AG08395 (cell line): ENCODE results near the gene SORL1-AS1.
"Not testable (repeated sequence)": the region's sequence is repeated elsewhere in the genome, so short reads cannot be mapped to it uniquely, and the experiment has no call there.

Experiments
- DNase-seq: peaks from one replicate; pipeline ENCODE4 v3.0.0; 2012; ENCODE audit warnings: mixed read lengths, low spot score

SORL1-AS1 gene

DNA sequence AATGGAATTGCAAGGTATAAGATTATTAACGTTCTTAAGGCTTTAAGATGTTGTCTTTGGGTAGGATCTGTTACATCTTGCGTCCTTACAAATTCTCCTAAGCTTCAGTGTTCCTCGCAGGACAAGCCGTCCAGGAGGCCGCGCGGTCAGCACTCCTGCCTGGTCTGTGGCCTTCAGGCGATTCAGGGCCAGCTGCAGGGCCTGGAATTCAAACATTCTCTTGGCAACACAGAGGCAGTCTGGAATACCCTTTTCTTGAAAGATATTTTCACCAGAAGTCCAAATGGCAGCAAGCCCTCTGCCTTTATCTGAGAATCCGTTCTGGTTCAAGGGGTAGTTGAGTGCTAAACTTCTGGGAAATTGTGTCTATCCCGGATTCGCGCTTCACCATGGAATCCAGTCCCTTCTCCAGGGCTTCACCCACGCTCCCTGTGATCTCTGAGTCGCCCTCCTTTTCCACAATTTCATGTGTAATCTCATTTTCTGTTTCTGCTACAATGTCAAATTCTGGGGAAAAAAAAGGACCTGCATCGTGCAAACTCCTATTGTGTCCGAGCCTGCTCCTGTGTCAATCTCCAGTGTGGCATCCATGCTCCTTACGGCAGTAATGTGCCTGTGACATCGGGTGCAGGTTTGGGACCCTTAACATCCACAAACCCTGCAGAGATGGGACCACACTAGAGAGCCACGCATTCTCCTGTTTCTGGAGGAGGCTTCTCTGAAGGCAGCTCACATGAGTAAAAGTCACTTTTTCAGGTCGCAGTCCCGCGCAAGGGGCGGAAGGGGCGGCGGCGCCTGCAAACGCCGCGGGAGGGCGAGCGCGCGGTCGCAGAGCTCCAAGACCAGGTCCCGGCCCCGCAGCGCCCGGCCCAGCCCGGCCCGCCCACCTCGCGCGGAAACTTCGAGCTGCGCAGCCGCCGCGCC lies 26.0 kb downstream of the SORL1-AS1 start:
- DNase-seq = no peak

DNA sequence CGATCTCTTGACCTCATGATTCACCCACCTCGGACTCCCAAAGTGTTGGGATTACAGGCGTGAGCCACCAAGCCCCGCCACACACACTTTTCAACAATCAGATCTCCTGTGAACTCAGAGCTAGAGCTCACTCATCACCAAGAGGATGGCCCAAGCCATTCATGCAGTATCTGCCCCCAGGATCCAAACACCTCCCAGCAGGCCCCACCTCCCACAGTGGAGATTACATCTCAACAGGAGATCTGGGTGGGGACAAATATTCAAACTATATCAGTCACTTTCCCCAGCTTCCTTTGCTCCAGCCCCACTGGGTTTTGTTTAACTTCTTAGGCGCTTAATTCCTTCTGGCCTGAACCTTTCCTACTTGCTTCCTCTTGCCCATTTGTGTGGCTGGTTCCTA lies 26.9 kb downstream of the SORL1-AS1 start:
- no peak for DNase-seq

DNA sequence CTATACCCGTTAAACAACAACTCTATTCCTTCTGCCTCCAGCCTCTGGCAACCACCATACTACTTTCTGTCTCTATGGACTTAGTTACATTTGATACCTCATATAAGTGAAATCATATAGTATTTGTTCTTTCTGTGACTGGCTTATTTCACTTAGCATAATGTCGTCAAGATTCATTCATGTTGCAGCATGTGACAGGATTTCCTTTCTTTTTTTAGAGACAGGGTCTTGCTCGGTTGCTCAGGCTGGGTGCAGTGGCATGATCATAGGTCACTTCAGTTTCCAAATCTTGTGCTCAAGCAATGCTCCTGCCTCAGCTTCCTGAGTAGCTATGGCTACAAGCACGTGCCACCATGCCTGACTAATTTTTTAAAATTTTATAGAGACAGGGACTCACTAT lies 30.1 kb downstream of the SORL1-AS1 start:
- DNase-seq = no peak

DNA sequence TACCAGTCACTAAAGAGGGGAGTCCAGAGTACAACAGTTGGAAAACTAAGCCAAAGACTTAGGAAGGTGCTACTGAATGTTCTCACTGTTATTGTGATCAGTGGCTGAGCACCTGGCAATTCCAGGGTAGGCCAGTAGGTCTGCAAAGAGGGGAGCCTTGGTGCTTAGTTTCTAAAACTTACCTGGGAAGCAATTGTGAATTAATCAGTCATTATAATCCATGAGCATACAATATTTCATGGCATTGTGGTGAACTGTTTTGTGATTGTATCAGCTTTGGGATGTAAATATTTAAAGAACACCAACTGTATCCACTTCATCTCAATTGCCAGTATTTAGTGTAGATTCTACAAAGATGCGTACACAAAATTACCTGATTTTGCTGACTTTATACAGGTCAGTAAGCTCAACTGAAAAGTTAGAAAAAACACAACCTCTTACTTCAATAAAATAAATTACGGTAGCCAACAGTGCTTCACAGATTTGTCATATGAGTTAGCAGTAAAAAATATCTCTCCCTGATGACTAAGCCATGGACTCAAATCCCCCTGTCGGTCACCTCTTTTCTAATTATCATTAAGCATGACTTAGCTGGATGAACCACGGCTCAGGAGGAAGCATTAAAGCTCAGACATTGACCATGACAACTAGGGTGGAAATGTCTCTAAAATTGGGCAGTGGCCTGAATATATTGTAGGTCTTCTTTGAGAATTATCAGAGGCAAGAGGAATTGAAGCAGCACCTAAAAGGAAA lies 31.4 kb downstream of the SORL1-AS1 start:
- no peak for DNase-seq

DNA sequence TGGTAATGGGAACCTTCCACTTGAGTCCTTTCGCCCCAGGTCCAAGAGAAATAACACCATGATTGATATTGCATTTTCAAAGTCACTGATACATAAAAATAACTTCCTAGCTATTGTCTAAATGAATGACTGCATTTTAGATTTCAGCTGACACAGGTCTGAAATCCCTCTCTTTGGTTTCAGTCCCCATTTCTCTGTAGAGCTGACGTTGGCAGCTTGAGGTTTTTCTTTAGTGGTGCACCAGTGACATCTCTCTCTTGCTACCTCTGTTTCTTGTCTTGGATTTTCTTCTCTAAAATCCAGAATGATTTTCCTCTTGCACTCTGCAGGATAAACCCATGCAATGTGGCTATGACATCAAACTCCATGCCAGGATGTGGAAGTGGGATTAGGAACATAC lies 32.4 kb downstream of the SORL1-AS1 start:
- DNase-seq = no peak

DNA sequence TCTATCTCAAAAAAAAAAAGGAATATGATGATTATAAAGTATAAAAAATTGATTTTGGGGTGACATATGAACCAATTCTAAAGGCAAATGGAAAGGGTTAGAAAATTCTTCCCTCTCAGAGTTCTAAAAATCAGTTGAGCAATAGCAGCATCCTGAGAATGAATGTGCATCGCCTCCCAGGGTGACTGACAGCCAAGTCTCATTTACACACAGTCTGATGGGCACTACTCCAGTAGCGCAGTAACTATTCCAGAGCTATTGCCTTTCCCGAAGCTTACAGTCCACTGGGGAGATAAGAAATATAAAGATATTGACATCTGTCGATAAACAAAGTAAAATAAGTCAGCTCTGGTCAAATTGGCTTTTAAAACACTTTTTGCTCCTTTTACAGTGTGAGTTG lies 32.9 kb downstream of the SORL1-AS1 start:
- DNase-seq = no peak

DNA sequence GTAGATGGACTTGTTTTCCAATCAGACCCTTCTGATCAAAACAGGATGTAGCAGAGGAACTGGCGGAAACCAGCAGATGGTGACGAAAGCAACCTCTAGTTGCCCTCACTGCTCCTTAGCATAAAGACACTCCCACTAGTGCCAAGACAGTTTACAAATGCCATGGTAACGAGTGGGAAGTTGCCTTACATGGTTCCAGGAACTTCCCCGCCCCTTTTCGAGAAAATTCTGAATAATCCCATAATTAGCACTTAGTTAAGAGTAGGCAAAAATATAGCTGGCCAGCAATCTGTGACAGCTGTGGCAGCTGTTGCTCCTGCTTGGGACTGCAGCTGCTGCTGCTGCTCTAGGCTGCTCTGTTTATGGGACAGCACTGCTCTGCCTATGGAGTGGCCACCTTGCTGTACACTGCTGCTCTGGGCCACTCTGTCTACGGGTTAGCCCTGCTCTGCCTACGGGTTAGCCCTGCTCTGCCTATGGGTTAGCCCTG lies 34.1 kb downstream of the SORL1-AS1 start:
- DNase-seq = no peak

DNA sequence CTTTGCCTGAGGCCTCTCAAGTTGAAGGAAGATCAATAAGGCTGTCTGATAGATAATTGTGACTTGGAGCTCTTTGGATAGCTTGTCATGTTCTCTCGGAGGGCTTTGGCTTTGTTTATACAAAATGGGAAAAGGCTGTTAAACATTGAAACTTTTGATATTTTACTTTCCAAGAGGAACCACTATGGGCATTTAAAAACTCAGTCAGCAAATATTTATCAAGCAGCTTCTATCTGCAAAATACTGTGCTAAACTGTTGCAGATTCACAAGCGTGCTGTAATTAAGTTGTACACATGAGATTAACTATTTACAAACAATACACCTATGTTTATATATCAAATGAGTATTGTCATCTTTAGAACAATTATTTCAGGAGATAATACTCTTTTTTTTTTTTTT lies 35.2 kb downstream of the SORL1-AS1 start:
- no peak for DNase-seq

DNA sequence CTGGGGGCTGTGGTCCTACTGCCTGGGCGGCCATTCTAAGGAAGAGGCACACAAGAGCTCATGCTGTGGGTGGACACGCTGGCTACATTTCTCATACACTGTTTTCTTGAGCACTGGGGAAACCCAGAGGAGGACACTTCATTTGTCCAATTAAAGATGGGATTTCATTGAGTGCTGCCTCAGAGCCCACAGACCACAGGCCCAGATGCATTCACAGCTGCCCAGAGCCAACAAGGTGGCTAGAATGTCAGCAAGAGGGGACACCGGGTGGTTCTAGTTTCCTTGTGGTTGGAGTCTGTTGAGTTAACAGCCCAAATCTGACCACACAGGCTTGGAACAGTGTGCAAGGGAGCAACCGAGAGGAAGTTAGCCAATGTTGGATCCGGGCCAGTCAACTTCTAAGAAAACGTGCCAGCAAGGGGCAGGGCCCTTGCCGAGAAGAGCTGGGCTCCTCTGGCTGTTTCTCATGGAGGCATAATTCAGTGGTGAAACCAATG lies 35.7 kb downstream of the SORL1-AS1 start:
- peak; percentile 83 for DNase-seq

DNA sequence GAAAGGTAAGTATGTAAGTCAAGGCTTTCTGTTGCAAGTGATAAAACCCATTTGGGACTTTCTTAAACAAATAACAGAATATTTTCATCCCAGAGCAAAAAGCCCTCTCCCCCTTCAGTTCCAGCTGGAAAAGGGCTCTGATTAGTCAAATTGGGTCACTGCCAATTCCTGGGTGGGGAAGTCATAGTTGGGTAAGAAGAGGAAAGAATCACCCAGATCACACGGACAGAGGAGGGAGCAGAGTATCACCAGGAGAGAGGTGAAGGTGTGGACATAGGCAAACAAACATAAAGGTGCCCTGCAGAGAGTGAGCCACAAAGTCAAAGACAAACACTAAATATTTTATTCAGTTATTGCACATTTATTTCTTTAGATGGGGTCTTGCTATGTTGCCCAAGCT lies 36.9 kb downstream of the SORL1-AS1 start:
- DNase-seq = no peak

DNA sequence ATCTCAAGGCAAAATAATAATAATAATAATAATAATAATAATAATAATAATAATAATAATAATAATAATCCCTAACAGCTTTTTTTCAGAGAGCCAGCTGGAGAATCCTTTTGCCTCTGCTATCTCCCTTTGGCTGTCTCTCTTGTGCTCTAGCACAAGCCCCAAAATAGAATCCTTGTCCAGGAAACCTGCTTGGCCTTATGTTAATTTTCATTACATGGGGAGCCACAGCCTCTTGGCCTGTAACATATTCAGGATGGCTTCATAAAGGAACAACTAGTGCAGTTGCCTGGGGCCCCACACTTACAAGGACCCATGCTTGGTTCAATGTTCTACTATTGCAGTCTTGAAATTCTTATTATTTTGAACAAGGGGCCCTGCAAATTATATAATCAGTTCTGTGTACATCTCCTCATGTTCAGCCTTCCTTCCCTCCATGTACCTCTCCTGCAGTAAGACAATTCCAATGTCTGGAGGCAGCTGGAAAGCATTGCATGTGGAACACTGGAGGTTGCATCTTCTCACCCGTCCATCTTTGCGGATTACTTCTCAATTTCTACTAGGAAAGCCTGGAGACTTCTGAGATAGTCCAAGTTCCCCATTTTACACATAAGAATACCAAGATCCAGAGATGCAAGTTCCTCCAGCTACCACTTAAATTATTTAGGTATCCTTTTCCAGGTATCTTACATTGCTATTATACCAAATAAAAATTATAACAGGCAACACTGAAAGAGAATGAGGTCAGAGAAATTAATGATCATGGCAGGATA lies 38.4 kb downstream of the SORL1-AS1 start:
- no peak for DNase-seq

DNA sequence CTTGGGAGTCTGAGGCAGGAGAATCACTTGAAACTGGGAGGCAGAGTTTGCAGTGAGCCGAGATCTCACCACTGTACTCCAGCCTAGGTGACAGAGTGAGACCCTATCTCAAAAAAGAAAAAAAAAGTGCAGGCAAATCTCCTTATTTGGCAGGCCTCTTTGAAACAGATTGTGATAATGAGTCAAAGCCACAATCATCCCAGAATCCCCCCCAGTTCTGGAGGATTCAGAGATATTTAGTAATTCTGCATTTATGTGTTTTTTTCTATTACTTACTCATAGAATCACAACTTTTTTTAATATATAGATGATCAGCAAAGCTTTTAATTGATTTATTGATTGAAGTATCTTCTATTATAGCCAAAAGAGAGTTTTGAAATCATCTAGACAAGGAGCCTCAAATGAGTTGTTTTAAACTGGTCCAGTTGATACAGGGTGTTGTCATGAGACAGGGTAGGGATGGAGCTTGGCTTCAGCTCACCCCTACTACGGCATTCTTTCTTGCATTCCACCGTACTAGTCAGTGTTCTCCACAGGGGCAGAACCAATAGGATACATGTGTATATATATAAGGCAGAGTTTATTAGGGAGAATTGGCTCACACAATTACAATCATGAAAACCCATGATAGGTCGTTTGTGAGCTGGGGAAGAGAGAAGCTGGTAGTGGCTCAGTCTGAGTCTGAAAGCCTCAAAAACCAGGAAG lies 39.9 kb downstream of the SORL1-AS1 start:
- DNase-seq = no peak

DNA sequence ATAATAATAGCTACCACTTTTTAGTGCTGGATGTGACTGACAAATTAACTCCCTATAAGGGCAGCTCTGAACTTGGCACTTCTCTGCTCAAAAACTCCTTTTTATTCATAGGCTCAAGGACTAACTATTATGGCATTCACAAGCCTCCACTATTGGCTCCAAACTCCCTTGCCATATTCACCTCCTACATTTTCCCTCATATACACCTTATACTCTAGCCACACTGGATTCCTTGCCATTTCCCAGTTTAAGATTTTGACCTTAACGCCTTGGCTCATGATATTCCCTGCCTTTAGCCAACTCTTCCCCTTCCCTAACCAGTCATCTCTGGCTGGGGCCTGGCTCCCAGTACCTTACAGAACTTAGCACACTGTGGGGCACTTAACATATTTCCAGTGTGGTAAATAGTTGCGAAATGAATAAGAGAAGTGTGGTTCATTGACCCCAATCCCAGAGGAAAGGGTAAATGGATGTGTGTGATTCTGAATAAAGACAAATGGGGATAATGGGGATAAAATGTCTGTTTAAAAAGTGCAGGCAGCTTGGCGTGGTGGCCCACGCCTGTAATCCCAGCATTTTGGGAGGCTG lies 40.7 kb downstream of the SORL1-AS1 start:
- no peak for DNase-seq

DNA sequence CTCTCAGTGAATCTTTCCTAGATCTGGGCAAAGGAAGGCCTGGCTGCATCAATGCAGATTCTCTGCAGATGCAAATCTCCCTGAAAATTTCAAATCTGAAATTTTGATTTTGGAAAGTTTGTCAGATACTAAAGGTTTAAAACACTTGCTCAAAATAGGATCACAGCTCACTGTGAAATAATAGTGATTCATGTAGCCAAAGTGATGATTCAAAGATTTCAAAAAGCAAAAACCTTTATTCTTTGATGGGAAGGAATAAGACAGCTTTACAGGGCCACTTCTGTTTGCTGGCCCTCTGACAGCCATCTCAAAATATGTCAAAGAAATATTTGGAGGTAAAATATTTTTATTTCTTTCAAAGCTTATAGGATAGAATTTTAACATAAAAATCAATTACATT lies 41.4 kb downstream of the SORL1-AS1 start:
- DNase-seq = not testable (repeated sequence)

DNA sequence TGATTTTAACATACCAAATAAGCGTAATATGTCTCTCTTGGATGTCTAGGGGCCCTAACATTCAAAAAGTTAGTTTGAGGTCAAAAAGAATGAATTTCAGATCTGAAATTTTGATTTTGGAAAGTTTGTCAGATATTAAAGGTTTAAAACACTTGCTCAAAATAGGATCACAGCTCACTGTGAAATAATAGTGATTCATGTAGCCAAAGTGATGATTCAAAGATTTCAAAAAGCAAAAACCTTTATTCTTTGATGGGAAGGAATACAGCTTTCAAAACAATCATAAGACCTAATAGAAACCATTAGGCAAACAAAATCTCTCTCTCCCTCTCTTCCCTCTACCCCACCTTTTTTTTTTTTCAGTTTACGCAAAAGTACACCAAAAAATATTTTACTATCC lies 42.7 kb downstream of the SORL1-AS1 start:
- DNase-seq = not testable (repeated sequence)

DNA sequence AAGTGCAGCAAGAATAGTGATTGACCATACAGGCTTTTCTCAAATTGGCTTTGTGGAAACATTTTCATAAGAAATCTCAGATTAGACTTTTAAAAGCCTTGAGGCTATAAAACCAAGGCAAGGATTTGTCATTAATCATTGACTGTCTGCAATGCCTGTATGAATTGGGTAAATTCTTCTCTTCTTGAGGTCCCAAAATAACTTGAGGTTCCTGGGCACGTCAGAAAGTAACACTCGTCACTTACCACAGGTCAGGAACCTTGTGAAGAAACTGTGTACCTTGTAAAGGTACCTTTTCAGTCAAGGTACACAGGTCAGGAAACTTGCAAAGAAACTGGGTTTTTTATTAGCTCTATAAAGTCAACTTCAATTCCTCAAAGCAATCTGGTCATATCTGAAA lies 43.9 kb downstream of the SORL1-AS1 start:
- no peak for DNase-seq

DNA sequence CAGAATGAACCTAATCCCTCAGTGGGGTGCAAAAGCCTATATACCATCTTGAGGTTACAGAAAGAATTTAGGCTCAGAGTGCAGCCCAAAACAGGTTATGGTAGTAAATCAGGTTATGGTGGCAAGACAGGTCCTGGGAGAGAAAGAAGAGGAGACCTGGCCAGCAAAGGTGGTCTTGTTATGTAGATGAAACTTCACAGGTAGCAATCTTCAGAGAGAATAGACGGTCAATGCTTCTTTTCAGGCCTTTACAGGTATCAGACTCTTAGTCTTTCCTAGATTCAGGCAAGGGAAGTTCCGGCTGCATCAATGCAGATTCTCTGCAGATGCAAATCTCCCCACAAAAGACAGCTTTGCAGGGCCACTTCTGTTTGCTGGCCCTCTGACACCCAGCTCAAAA lies 46.5 kb downstream of the SORL1-AS1 start:
- DNase-seq = no peak

DNA sequence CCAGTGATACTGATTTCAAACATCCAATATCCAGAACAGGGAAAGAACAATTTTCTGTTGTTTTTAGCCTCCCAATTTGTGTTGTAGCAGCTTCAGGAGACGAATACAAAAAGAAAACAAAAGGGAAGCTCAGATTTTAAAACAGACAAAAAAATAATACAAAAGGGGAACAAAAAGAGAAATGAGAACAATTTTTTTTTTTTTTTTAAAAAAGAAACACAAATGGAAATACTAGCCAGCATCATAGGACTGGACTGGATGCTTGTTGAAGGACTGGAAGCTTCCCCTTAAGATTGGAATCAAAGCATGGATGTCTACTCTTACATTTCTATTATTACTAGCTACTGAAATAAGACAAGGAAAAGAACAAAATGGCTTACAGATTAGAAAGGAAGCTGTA lies 47.1 kb downstream of the SORL1-AS1 start:
- no peak for DNase-seq

DNA sequence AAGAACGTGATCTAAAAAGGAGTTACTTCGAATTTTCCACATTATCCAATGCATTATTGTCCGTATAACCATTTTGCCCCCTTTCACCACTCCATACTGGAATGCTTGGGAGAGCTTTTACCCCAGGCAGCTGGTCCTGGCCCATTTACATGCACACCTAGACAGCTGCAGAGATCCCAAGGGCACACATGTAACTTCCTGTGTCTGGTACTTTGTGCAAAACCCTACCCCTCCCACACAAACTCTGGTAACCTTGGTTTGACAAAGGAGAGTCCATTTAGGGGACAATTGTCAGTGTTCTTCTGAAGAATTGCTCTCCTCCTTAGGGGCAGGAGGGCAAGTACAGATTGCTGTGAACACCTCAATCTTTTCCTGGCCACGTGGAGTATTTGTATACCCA lies 58.0 kb downstream of the SORL1-AS1 start:
- DNase-seq = no peak

DNA sequence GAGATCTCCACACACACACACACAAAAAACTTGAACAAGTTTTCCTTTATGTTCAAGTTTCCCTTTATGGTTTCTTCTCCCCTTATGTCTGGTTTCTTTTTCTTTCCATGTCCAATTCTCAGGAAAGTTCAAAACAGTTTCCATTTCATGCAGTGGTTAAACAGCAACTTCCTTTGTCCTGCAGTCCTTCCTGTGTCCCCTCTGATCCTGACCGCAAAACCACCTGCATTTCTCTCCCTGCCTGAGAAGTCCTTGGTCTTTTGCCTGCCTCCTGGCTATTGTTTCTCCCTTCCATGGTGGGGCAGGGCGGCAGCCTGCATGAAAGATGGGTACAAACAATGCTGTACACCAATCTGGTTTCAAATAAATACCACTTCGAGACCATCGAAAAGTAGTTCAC lies 58.9 kb downstream of the SORL1-AS1 start:
- DNase-seq = no peak

DNA sequence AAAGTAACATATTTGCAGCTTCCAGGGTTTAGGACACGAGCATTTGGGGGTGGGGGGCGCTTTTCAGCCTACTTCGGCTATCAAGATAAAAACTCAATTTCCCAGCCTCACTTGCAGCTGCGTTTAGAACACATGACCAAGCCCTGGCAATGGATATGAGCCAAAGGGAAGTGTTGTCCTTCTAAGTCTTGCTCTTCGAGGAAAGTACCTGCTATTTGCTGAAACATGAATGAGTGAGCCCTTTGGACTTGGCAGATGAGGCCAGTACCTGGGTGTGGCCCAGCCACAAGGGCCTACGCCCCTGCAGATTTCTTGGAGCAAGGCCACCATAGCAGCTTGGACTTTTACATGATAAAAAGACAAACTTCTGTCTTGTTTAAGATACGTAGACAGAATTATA lies 60.9 kb downstream of the SORL1-AS1 start:
- no peak for DNase-seq
